ENCODE results near the gene C1orf21.

The C1orf21 gene

DNA sequence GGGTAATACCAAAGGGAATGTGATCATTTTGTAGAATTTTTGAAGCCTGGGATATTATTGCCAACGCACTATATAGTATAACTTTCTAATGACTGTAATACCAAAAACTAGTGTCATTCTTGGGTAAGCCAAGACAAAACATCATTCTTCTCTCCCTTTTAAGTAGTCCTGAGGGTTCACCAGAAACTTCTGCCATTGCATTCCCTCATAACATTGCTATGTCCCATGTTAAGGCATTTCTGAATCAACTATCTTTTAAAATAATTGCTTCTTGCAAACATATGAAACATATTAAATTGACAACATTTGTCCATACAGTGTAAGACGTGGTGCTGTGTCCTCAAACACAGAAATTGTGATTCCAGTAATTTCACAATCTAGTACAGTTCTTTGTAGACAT, 29.9 kb upstream of the C1orf21 start:
- no peak for DNase-seq (ENCODE audit: extremely low spot score)
- TF ChIP-seq, protein P1, sequence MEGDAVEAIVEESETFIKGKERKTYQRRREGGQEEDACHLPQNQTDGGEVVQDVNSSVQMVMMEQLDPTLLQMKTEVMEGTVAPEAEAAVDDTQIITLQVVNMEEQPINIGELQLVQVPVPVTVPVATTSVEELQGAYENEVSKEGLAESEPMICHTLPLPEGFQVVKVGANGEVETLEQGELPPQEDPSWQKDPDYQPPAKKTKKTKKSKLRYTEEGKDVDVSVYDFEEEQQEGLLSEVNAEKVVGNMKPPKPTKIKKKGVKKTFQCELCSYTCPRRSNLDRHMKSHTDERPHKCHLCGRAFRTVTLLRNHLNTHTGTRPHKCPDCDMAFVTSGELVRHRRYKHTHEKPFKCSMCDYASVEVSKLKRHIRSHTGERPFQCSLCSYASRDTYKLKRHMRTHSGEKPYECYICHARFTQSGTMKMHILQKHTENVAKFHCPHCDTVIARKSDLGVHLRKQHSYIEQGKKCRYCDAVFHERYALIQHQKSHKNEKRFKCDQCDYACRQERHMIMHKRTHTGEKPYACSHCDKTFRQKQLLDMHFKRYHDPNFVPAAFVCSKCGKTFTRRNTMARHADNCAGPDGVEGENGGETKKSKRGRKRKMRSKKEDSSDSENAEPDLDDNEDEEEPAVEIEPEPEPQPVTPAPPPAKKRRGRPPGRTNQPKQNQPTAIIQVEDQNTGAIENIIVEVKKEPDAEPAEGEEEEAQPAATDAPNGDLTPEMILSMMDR (IDR thresholded peaks at IDR 0.05; ENCODE audit: control extremely low read depth, extremely low read depth, low read depth, missing control alignments) = no peak
- ChIA-PET CTCF (no interaction called here), POLR2A (no interaction called here)

- no peak for DNase-seq (ENCODE audit: extremely low spot score)
- POLR2A ChIA-PET = no interaction called here
- CTCF ChIA-PET = no interaction called here
- TF ChIP-seq, protein P1 (IDR thresholded peaks at IDR 0.05; ENCODE audit: control extremely low read depth, extremely low read depth, low read depth, missing control alignments) = no peak
Measured at GRCh38 chr1:184358256-184358655, 28.6 kb upstream of the C1orf21 start.

DNA sequence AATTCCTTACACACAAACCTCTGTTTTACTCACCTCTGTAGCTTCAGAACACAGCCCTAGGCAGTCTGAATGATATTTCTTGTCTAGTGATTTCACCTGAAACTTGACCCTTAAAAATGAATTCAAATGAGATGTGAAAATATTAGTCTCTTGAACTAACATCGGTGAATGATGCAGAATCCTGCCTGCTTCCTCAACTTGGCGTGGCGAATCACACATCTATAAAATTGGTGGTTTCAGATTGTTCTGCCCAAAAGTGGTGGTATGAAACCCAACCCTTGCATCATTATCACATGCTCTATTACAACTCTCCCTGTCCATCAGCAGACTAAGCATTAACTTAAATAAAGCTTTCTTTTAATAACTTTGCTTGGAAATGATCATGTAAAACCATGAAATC, 26.9 kb upstream of the C1orf21 start:
- CTCF ChIA-PET = interaction anchor here (1.2 kb wide), 1 partner anchor 30 kb away, joined by 3 read pairs; no protein-coding TSS in a partner anchor
- POLR2A ChIA-PET = no interaction called here
- DNase-seq (ENCODE audit: extremely low spot score) = no peak
- TF ChIP-seq, protein P1 (IDR thresholded peaks at IDR 0.05; ENCODE audit: control extremely low read depth, extremely low read depth, low read depth, missing control alignments) = no peak

GRCh38 chr1:184362876-184363275, 24.0 kb upstream of the C1orf21 start:
- ChIA-PET CTCF (interaction anchor here (0.8 to 2.2 kb wide), 4 partner anchors 9 to 301 kb away, joined by 3 to 5 read pairs (median 5); no protein-coding TSS in a partner anchor), POLR2A (no interaction called here)
- DNase-seq (ENCODE audit: extremely low spot score) = no peak
- TF ChIP-seq, protein P1 (IDR thresholded peaks at IDR 0.05; ENCODE audit: control extremely low read depth, extremely low read depth, low read depth, missing control alignments) = no peak

DNA sequence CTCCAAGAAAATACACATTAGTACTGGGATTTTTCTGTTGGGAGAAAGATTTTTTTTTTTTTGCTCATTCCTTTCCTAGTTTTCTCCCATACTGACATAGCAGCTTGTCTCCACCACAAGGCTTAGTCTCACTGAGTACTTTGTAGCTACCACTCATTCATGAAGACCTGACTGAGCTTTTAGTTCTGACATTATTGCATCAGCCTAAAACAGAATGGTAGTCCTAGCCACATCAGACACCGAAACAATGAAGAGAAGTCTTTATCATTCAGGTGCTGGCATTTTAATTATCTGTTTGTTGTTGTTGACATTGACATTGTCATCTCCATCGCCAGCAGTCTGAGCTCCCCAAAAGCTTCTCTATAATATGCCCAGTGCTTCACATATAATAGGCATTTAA, 21.1 kb upstream of the C1orf21 start:
- POLR2A ChIA-PET = no interaction called here
- CTCF ChIA-PET = interaction anchor here (1.4 to 1.5 kb wide), 3 partner anchors 11 to 150 kb away, joined by 3 to 5 read pairs (median 3); no protein-coding TSS in a partner anchor
- DNase-seq (ENCODE audit: extremely low spot score) = no peak
- TF ChIP-seq, protein P1 (IDR thresholded peaks at IDR 0.05; ENCODE audit: control extremely low read depth, extremely low read depth, low read depth, missing control alignments) = no peak

GRCh38 chr1:184366997-184367396, 19.8 kb upstream of the C1orf21 start:
- TF ChIP-seq, protein P1 (IDR thresholded peaks at IDR 0.05; ENCODE audit: control extremely low read depth, extremely low read depth, low read depth, missing control alignments) = no peak

More at GRCh38 chr1:184366997-184367396, 19.8 kb upstream of the C1orf21 start:
- ChIA-PET CTCF (no interaction called here), POLR2A (no interaction called here)
- no peak for DNase-seq (ENCODE audit: extremely low spot score)
